ENCODE results near the gene ITGB6.

GRCh38 chr2:160224060-160224459 is 24.0 kb upstream of the ITGB6 start:
- TF ChIP-seq CTCF (IDR thresholded peaks at IDR 0.05; ENCODE audit: poor library complexity) (no peak), EZH2 (IDR thresholded peaks at IDR 0.05; ENCODE audit: borderline replicate concordance) (no peak), EZH2phosphoT487 (IDR thresholded peaks at IDR 0.05; ENCODE audit: low read depth, severe bottlenecking, unreplicated experiment) (no peak)
